AG04449 (cell line): Measurements from ENCODE around the gene SPIRE1.

Experiments
- CTCF ChIA-PET: fragments of 350-600 bp; formaldehyde crosslinking; extraction: SDS; loops from one replicate; lab custom pipeline; 2021; ENCODE audit warnings: antibody characterized with exemption; lab: Yijun Ruan, JAX
- POLR2A ChIA-PET: fragments of 400-600, 350-600 bp; formaldehyde crosslinking; extraction: SDS; loops from one replicate; lab custom pipeline; 2020; ENCODE audit warnings: antibody characterized with exemption, inconsistent platforms; lab: Yijun Ruan, JAX
- DNase-seq: peaks from one replicate; pipeline ENCODE4 v3.0.0-alpha.2; 2010; ENCODE audit warnings: low read depth, low spot score
- H3K4me3 ChIP-seq: 2 replicates; pipeline ENCODE4 v1.5.1; 2011; ENCODE audit warnings: low read depth, mild to moderate bottlenecking, control low read depth, low read length
- CTCF ChIP-seq: IDR thresholded peaks from one replicate; pipeline ENCODE4 v1.5.1; 2011; ENCODE audit warnings: mild to moderate bottlenecking, moderate library complexity, low read length, control low read depth, inconsistent platforms; ENCODE audit not compliant: insufficient read depth; ENCODE audit errors: missing control alignments

The SPIRE1 gene

GRCh38 chr18:12433829-12434540 is 223.9 kb downstream of the SPIRE1 start:
- DNase-seq, result no peak
- POLR2A ChIA-PET, result no interaction called here
- no peak for TF ChIP-seq CTCF
- no peak overlapping the region for H3K4me3 ChIP-seq
- CTCF ChIA-PET, result interaction anchor here (1.5 kb wide), 1 partner anchor 11 kb away, joined by 4 read pairs; no protein-coding TSS in a partner anchor

GRCh38 chr18:12432881-12433280 is 225.0 kb downstream of the SPIRE1 start:
- CTCF ChIA-PET, result no interaction called here
- no peak for DNase-seq
- no peak overlapping the region for H3K4me3 ChIP-seq
- TF ChIP-seq CTCF, result no peak
- POLR2A ChIA-PET, result no interaction called here

- ChIA-PET CTCF (no interaction called here), POLR2A (no interaction called here)
- no peak overlapping the region for H3K4me3 ChIP-seq
- no peak for DNase-seq
- no peak for TF ChIP-seq CTCF
These were observed 225.7 kb downstream of the SPIRE1 start for GRCh38 chr18:12432196-12432595.

- no peak for DNase-seq
- no peak for TF ChIP-seq CTCF
- no peak overlapping the region for H3K4me3 ChIP-seq
- ChIA-PET CTCF (no interaction called here), POLR2A (no interaction called here)
These were observed 226.3 kb downstream of the SPIRE1 start for GRCh38 chr18:12431561-12431960.

GRCh38 chr18:12430137-12430990 is 227.5 kb downstream of the SPIRE1 start:
- TF ChIP-seq CTCF, result no peak
- H3K4me3 ChIP-seq, result no peak overlapping the region
- DNase-seq, result no peak
- ChIA-PET POLR2A (no interaction called here), CTCF (interaction anchor here (1.3 kb wide), 1 partner anchor 10 kb away, joined by 4 read pairs; no protein-coding TSS in a partner anchor)

GRCh38 chr18:12429556-12429955 is 228.4 kb downstream of the SPIRE1 start:
- H3K4me3 ChIP-seq, result no peak overlapping the region
- ChIA-PET POLR2A (interaction anchor here (1.9 kb wide), 1 partner anchor 9 kb away, joined by 5 read pairs; no protein-coding TSS in a partner anchor), CTCF (interaction anchor here (1.3 kb wide), 1 partner anchor 11 kb away, joined by 4 read pairs; no protein-coding TSS in a partner anchor)
- DNase-seq, result no peak
- TF ChIP-seq CTCF, result no peak
